Loucy (cell line): Measurements from ENCODE around the gene TCAIM.

Source experiments
- CTCF ChIP-seq: fragments of 200-600 bp; sonication (generic); conservative IDR thresholded peaks from 2 replicates; pipeline ENCODE4 v1.5.1; 2014; ENCODE audit warnings: mild to moderate bottlenecking, antibody characterized with exemption, low read length
- EZH2phosphoT487 ChIP-seq: fragments of 200-600 bp; IDR thresholded peaks from 2 replicates; pipeline ENCODE4 v1.6.1; 2018; ENCODE audit warnings: antibody characterized with exemption, mild to moderate bottlenecking, moderate library complexity, borderline replicate concordance

GRCh38 chr3:44392489-44392888 is 53.9 kb downstream of the TCAIM start:
- no peak for TF ChIP-seq CTCF
- no peak for TF ChIP-seq EZH2phosphoT487
